ENCODE results near the gene RGS6.

RGS6 gene

DNA sequence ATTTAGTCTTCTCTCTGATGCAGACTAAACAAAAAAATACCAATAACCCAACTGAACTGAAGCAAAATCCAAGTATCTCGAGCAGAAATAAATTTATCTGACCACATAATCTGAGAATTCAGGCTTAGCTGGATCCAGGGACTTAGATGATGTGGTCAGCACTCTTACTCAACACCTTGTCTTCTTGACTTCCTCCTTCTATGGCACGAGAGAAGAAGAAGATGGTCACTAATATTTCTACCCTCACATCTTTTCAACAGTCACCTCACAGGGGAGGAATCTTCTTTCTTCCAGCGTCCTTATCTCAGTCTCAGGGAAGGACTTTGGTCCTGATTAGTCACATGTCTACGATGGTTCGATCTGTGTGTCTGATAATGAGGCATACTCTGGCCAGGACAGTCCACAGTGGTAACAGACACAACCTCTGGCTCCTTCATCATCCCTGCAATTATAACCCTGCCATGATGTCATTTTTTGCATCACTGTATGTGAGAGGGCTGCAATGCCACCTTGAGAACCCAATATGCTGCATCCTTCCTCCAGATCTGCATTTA, 15.8 kb downstream of the RGS6 start:
- DNase-seq = no peak

GRCh38 chr14:71952381-71953363, 20.4 kb downstream of the RGS6 start:
- no peak for DNase-seq

GRCh38 chr14:71956920-71957563, 24.8 kb downstream of the RGS6 start:
- no peak for DNase-seq

DNA sequence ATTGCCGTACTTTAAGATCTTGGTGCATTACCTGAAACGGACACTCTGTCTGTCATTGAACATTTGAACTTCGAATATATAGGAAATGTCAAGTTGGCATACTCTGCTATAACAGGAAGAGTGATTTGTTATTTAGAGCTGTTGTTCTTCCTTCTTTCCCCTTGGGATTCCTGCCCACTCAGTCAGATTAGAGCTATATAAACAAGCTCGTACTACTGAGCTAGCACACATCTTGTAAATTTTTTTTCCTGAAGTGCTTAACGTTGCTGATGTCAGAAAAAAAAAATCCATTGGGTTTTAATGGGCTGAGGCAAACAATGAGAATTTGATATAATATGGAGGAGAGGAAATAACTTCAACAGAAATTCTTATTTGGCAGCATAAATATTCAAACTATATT, 26.8 kb downstream of the RGS6 start:
- no peak for DNase-seq

DNA sequence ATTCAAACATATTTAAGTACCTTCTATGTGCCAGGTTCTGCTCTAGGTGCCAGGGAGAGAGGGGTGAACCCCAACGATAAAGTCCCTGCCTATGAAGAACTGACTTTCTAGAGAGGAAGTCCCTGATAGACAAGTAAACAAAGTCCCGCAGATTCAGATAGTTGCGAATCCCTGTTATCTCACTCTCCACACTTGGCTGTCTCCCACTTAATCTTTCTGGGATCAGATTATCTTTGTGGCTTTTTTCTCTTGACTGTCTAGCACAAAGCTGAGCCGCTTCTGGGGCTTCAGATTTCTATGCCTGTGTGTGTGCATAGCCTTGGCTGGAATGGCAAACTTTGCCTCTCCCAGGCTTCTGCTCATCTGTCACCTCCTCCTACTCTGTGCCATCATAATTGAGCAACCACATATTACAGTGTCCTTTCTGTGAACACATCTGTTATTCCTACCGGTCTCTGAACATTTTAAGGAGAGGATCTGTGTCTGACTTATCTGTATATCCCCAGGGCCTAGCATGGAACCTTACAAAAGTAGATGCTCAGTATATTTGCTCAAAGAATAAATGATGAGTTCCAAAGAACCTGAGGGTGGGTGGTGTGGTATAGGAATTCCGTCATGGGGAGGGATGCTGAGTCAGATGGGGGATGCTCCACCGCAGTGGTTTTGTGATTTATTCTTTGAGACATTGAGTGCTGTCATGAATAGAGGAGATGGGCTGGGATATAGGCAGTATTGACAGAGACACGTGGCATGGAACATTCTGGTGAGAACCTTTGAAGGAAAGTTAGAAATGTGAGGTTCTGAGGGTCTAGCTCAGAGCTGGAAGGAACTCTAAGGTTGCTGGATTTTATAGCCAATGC, 28.5 kb downstream of the RGS6 start:
- no peak for DNase-seq

- no peak for DNase-seq
Measured at GRCh38 chr14:71961972-71962371, 29.7 kb downstream of the RGS6 start.

DNA sequence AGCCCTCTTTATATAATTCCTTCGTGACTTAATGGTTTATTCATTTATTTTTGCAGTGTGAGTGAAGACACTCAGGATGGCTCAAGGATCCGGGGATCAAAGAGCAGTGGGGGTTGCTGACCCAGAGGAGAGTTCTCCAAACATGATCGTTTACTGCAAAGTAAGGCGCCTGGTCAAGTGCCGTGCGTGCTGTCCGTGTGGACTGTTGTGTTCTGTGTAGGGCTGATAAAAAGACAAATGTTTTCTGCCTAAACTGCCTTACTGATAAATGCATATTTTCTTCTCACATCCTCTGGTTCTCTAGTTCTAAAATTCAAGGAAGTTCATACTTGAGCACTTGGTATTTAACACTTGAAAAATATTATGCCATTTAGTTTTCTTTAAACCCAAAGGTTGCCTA, 32.5 kb downstream of the RGS6 start:
- no peak for DNase-seq

- no peak for DNase-seq
Measured at GRCh38 chr14:71966528-71966927, 34.3 kb downstream of the RGS6 start.

- no peak for DNase-seq
Measured at GRCh38 chr14:71967704-71968103, 35.5 kb downstream of the RGS6 start.

DNA sequence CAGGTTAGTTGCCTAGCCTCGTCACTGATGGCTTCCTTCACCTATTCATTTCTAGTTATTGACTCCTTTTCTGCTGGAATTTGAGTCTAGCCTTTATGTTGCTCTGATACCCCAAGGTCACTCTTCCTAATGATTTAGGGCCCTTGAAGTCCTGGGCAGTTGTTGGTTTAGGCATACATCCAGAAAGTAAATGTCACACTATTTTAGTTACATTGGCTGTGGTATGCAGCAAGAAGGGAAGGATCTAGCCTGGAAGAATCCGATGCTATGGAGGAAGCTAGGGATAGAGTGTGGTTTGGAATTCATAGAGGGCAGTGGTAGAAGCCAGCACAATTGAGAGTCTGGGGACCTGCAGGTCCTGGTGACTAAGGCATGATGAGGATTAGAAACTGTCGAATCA, 38.0 kb downstream of the RGS6 start:
- no peak for DNase-seq

DNA sequence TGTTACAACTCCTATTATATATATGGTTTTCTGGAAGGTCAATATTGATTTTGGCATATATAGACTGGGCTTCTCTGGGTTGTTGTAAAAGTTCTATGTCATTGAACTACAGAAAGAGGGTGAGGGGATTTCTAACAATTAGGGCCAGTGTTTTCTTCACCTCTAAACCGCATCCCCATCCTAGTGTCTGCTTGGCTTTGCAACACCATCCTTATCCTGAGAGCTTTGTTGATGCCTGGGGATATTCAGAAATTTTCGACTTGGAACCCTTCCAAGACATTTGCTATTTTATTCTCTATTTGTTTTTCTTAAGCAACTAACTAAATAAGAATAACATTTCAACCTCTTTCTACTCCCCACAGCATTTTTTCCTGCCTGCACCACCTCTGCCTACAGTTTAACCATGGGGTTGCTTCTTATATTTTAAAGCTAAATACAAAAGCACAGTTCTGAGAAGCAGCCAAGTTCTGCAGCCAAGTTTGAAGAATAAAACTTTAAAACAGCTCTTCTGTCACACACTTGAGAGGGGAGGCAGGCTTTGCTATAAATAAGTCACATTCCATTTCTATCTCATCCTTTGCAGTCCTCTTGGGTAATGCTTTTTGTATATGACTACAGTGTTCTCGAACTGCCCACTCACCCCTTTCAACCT, 53.4 kb downstream of the RGS6 start:
- no peak for DNase-seq

GRCh38 chr14:71988476-71988875, 56.2 kb downstream of the RGS6 start:
- DNase-seq = no peak

- DNase-seq = no peak
Measured at GRCh38 chr14:71988939-71989338, 56.7 kb downstream of the RGS6 start.

- DNase-seq = no peak
Measured at GRCh38 chr14:71994416-71994815, 62.2 kb downstream of the RGS6 start.

- no peak for DNase-seq
Measured at GRCh38 chr14:71995741-71996140, 63.5 kb downstream of the RGS6 start.

DNA sequence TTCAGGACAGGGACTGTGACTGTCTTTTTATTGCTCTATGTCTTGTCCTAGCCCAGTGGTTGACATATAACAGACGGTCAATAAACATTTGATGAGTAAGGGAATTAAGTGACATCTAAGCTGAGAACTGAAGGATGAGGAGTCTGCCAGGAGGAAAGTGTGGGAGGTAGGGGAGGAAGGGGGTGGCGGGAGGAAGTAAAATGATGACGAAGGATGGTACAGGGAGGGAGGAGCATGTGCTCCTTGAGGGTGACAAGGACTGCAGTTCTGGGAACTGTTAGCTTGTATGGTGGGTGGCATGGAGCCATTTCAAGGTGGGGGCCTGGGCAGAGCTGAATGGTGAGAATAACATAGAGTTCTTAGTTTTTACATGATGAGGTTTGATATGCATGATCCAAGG, 64.4 kb downstream of the RGS6 start:
- no peak for DNase-seq

DNA sequence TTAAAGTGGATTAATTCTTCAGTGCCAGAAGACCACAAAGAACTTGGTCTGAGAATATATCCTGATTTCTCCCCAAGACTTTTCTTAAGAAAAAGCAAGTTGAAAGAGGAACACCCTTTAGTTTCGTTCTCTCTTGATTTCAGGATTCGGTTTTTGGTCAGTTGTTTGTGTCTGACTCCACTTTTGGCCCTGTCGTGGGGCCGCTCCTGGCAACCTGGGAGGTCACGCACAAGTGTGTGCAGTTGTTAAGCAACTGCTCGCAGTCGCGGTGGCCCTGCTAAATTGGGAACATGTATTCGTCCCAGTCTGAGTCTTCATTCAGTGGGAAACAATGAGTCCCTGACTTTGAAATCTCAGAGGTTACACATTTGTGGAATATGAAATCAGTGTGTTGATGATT, 68.7 kb downstream of the RGS6 start:
- no peak for DNase-seq

DNA sequence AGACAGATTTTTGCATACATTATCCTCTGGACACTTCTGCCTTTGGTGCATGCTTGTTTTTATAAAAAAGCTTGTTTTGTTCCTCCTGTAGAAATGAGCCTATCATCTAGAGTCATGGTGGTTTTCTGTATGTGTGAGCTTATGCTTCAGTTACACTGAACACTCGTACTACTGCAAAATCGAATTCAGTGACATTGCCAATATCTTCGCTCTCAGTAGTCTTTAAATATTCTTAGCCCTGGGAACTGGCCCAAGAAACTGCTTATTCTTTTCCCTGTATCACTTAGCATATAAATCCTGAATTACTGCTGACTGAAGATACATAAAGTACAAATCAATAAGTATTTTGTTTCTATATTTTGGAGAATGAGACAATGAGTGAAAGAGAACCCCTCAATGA, 70.5 kb downstream of the RGS6 start:
- no peak for DNase-seq

DNA sequence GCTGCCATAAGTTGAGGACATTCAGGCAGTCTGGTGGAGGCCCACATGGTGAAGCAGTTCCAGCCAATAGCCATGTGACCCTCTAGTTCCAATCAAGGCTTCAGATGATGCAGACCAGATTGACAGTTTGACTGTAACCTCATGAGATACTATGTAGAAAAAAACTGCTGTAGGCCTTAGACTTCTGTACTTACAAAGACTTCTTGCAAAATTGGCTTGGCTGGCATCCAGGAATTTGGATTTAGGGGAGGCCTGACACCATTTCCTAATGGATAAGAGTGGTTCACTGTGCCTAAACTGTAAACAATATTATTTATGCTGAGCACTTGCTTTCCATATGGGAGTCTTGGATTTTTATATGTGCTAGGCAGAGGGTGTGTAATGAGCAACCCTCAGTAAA, 76.4 kb downstream of the RGS6 start:
- DNase-seq = no peak

- no peak for DNase-seq
Measured at GRCh38 chr14:72010474-72010873, 78.2 kb downstream of the RGS6 start.

GRCh38 chr14:72013721-72014345, 81.6 kb downstream of the RGS6 start:
- DNase-seq = no peak

DNA sequence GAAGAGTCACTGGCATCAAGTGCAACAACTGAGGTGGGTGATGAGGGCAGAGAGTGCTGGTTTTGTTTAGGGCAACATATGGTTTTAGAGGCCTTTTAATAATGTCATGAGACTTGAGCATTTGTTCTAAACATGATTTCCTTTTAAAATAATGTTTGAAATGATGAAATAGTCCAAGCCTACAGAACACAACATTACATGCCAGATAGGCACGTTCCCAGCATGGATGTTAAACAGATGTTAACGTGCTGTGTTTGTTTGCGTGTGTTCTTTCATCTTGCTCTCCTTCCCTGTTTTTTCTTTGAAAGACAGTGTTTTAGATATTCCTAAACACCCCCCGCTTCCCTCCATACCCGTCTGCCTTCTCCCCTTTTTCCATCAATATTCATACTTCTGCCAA, 82.3 kb downstream of the RGS6 start:
- no peak for DNase-seq

Measured in NCI-H146 (cell line).